ENCODE results near the gene PIP5KL1. TPM values are rescaled to one million over a fixed set of nuclear protein-coding genes. Genes with fewer than 3 reads are reported as not detected.

The PIP5KL1 gene
- polyA plus RNA-seq, 3 donors = 0.31 to 0.57 (median 0.39) TPM

DNA sequence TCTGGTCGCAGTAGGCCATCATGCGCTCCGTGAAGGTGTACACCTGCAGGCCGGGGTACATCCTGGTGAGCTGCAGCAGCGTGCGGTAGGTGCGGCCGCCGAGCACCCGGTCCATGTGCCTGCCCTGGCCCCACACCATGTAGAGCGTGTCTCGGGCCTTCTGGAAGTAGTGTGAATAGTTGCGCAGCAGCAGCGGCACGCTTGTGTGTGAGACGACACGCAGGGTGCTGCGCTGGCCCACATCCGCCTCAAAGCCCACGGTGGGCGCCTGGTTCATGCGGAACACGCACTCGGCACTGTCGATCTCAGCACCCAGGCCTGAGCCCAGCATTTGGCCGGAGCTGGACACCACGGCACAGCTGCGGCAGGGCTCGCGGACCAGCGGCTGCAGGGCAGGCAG, 18.3 kb downstream of the PIP5KL1 start:
- peaks cover 26% of the 10 kb centered on the region for H3K4me1 Mint-ChIP-seq
- Histone ChIP-seq H3K36me3 (replicated peaks in 1 of 2; ENCODE audit: control insufficient read depth in 1 of 2, insufficient read depth in 2 of 2, low read length in 2 of 2) (peaks cover 12 to 38% of the 10 kb centered on the region in 2 donors), H3K79me2 (ENCODE audit: insufficient read depth, low read length) (no peaks in the 10 kb centered on the region), H3K27me3 (ENCODE audit: control insufficient read depth in 2 of 2, insufficient read depth in 2 of 2, low read length in 2 of 2) (no peaks in the 10 kb centered on the region), H3K9ac (ENCODE audit: insufficient read depth, low read length, poor library complexity, severe bottlenecking) (no peak overlapping the region), H3K4me2 (replicated peaks; ENCODE audit: extremely low read depth, low read length, poor library complexity, severe bottlenecking) (no peak overlapping the region), H3K27ac (ENCODE audit: low read depth in 1 of 2, low read length in 2 of 2) (no peak overlapping the region), H3K9me3 (replicated peaks in 1 of 2; ENCODE audit: control insufficient read depth in 1 of 2, insufficient read depth in 1 of 2, low read length in 2 of 2) (no peaks in the 10 kb centered on the region), H4K20me1 (ENCODE audit: insufficient read depth, low read length) (no peaks in the 10 kb centered on the region), H3K4me1 (ENCODE audit: control insufficient read depth in 1 of 2, insufficient read depth in 2 of 2, low read length in 2 of 2) (peaks cover 16 to 25% of the 10 kb centered on the region in 2 donors), H2AFZ (ENCODE audit: insufficient read depth, low read depth, low read length, poor library complexity, severe bottlenecking) (no peak overlapping the region), H3K4me3 (replicated peaks in 1 of 3; ENCODE audit: low read depth in 2 of 3, low read length in 3 of 3) (no peak overlapping the region)
- H3K36me3 Mint-ChIP-seq = peaks cover 34 to 35% of the 10 kb centered on the region in 2 donors
- intact Hi-C loops (cut with micrococcal nuclease) = no loop called here
- DNase-seq = peak in 1 of 3 donors; percentile 2
- WGBS (ENCODE audit: insufficient coverage) = 99% methylated on average over 31 of the region's 31 CpGs
- H3K27me3 Mint-ChIP-seq (ENCODE audit: low read depth in 3 of 3) = peaks cover 0 to 8% (median 6%) of the 10 kb centered on the region in 3 donors
- H3K9me3 Mint-ChIP-seq = peaks cover 0 to 1% (median 0%) of the 10 kb centered on the region in 7 donors
- no peak for TF ChIP-seq CTCF (IDR thresholded peaks at IDR 0.05)
- no peak overlapping the region for H3K4me3 Mint-ChIP-seq
- peak overlapping the region in 1 of 7 donors; percentile 18 for H3K27ac Mint-ChIP-seq

GRCh38 chr9:127910613-127911205, 19.9 kb downstream of the PIP5KL1 start:
- H3K27me3 ChIP-seq (ENCODE audit: control insufficient read depth in 2 of 2, insufficient read depth in 2 of 2, low read length in 2 of 2) = no peaks in the 10 kb centered on the region
- no peak overlapping the region for H3K4me2 ChIP-seq (replicated peaks; ENCODE audit: extremely low read depth, low read length, poor library complexity, severe bottlenecking)
- H3K9ac ChIP-seq (ENCODE audit: insufficient read depth, low read length, poor library complexity, severe bottlenecking) = no peak overlapping the region
- H3K4me1 ChIP-seq (ENCODE audit: control insufficient read depth in 1 of 2, insufficient read depth in 2 of 2, low read length in 2 of 2) = peaks cover 20 to 26% of the 10 kb centered on the region in 2 donors
- 89% methylated on average over 5 of the region's 6 CpGs for WGBS (ENCODE audit: insufficient coverage)
- DNase-seq = peak in 1 of 3 donors; percentile 1
- no peaks in the 10 kb centered on the region for H3K79me2 ChIP-seq (ENCODE audit: insufficient read depth, low read length)
- Mint-ChIP-seq H3K9me3 (peaks cover 0 to 1% (median 0%) of the 10 kb centered on the region in 7 donors), H3K4me3 (no peak overlapping the region), H3K27me3 (ENCODE audit: low read depth in 3 of 3) (peaks cover 0 to 3% (median 0%) of the 10 kb centered on the region in 3 donors), H3K4me1 (peaks cover 30% of the 10 kb centered on the region), H3K36me3 (peaks cover 34 to 35% of the 10 kb centered on the region in 2 donors), H3K27ac (peak overlapping the region in 2 of 7 donors; percentile 7 to 13)
- intact Hi-C loops (cut with micrococcal nuclease) = no loop called here
- H3K27ac ChIP-seq (ENCODE audit: low read depth in 1 of 2, low read length in 2 of 2) = no peak overlapping the region
- no peaks in the 10 kb centered on the region for H3K9me3 ChIP-seq (replicated peaks in 1 of 2; ENCODE audit: control insufficient read depth in 1 of 2, insufficient read depth in 1 of 2, low read length in 2 of 2)
- no peak overlapping the region for H2AFZ ChIP-seq (ENCODE audit: insufficient read depth, low read depth, low read length, poor library complexity, severe bottlenecking)
- no peak for TF ChIP-seq CTCF (IDR thresholded peaks at IDR 0.05)
- peaks cover 12 to 38% of the 10 kb centered on the region in 2 donors for H3K36me3 ChIP-seq (replicated peaks in 1 of 2; ENCODE audit: control insufficient read depth in 1 of 2, insufficient read depth in 2 of 2, low read length in 2 of 2)
- H4K20me1 ChIP-seq (ENCODE audit: insufficient read depth, low read length) = no peaks in the 10 kb centered on the region
- H3K4me3 ChIP-seq (replicated peaks in 1 of 3; ENCODE audit: low read depth in 2 of 3, low read length in 3 of 3) = no peak overlapping the region
